Measurements from ENCODE around the gene LDLRAD4. TPM values are rescaled to one million over a fixed set of nuclear protein-coding genes. Genes with fewer than 3 reads are reported as not detected.

Gene LDLRAD4
- polyA plus RNA-seq, 3 donors from 2014 or later: 4.8 to 11.3 (median 9.6) TPM

- Mint-ChIP-seq H3K27me3 (ENCODE audit: low read depth in 3 of 3) (no peaks in the 10 kb centered on the region), H3K9me3 (no peaks in the 10 kb centered on the region), H3K4me1 (peaks cover 13 to 33% of the 10 kb centered on the region in 2 donors), H3K36me3 (peaks cover 3 to 4% (median 3%) of the 10 kb centered on the region in 3 donors), H3K4me3 (no peak overlapping the region), H3K27ac (no peak overlapping the region)
- DNase-seq: no peak
These were observed 346.0 kb downstream of the LDLRAD4 start for GRCh38 chr18:13564579-13564978.

GRCh38 chr18:13565228-13565627 is 346.7 kb downstream of the LDLRAD4 start:
- Mint-ChIP-seq H3K27me3 (ENCODE audit: low read depth in 3 of 3) (no peaks in the 10 kb centered on the region), H3K9me3 (no peaks in the 10 kb centered on the region), H3K36me3 (peaks cover 3 to 4% (median 3%) of the 10 kb centered on the region in 3 donors), H3K4me1 (peaks cover 13 to 33% of the 10 kb centered on the region in 2 donors), H3K4me3 (no peak overlapping the region), H3K27ac (no peak overlapping the region)
- DNase-seq: no peak

GRCh38 chr18:13566941-13567746 is 348.6 kb downstream of the LDLRAD4 start:
- no peak for DNase-seq
- Mint-ChIP-seq H3K27ac (peak overlapping the region in 5 of 6 donors; percentile 12 to 55 (median 34)), H3K9me3 (no peaks in the 10 kb centered on the region), H3K27me3 (ENCODE audit: low read depth in 3 of 3) (peaks cover 0 to 1% (median 0%) of the 10 kb centered on the region in 3 donors), H3K36me3 (no peaks in the 10 kb centered on the region), H3K4me1 (peaks cover 13 to 42% of the 10 kb centered on the region in 2 donors), H3K4me3 (peak overlapping the region in 2 of 5 donors; percentile 22 to 57)

DNA sequence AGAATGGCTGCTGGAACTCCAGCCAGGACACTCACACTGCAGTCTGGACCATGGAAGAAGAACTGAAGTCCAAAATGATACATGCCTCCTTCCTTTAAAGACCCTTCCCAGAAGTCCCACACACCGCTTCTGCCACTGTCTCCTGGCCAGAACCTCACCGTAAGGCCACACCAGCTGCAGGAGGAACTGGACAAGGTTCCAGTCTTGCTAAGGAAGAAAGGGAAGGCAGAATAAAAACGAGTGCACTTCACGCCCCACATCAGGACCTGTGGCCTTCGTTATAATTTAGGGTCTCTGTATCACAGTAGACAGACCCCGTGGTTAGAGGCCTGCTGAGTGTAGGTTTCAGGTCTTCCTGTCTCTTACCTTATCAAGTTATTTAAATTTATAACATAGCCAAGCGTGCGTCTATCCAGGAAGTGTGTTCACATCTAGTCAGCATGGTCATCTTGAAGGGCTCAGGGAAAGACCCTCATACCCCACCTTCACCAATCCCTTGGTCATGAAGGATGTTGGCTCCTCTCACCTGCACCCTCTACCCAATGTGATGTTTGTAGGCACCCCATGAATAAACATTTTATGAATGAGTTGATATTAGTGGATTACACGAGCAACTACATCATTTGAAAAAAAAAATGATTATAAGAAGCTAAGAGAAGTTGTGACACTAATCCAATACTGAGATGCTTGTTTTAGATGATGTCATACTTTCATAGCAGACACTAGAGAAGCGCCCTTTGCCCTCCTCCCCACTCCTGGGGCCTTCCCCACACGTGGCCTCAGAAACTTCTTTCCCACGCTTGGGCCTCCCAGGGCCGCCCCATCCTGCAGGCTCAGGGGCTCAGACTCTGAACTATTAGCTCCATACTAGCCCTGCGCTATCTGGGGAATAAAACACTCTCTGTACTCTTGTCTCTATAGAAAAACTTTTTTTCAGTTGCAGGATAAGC is 350.2 kb downstream of the LDLRAD4 start:
- Mint-ChIP-seq H3K9me3 (no peaks in the 10 kb centered on the region), H3K36me3 (peaks cover 0 to 3% (median 0%) of the 10 kb centered on the region in 3 donors), H3K4me1 (peaks cover 4 to 30% of the 10 kb centered on the region in 2 donors), H3K27ac (no peak overlapping the region), H3K4me3 (no peak overlapping the region), H3K27me3 (ENCODE audit: low read depth in 3 of 3) (peaks cover 0 to 1% (median 0%) of the 10 kb centered on the region in 3 donors)
- DNase-seq: no peak

DNA sequence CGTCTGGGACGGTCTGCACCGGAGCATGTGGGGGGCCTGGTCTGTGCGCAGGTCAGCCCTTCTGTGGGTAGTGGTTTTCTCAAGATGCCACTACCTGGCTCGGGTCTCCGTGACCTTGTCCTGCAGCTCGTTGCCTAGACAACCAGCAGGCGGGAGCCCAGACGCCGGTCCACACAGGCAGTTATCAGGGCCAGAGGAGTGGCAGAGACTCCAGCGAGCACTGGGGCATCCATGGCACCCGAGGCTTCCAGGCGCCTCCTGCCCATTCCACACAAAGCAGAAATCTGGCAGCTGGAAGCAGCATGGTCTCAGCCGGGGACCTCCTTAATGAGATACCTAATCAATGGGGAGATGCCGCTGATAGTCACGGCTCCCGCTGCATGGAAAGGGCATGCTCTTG is 351.7 kb downstream of the LDLRAD4 start:
- Mint-ChIP-seq H3K27ac (no peak overlapping the region), H3K4me3 (no peak overlapping the region), H3K9me3 (no peaks in the 10 kb centered on the region), H3K4me1 (peaks cover 4 to 26% of the 10 kb centered on the region in 2 donors), H3K27me3 (ENCODE audit: low read depth in 3 of 3) (peaks cover 0 to 1% (median 0%) of the 10 kb centered on the region in 3 donors), H3K36me3 (peaks cover 0 to 3% (median 0%) of the 10 kb centered on the region in 3 donors)
- no peak for DNase-seq

DNA sequence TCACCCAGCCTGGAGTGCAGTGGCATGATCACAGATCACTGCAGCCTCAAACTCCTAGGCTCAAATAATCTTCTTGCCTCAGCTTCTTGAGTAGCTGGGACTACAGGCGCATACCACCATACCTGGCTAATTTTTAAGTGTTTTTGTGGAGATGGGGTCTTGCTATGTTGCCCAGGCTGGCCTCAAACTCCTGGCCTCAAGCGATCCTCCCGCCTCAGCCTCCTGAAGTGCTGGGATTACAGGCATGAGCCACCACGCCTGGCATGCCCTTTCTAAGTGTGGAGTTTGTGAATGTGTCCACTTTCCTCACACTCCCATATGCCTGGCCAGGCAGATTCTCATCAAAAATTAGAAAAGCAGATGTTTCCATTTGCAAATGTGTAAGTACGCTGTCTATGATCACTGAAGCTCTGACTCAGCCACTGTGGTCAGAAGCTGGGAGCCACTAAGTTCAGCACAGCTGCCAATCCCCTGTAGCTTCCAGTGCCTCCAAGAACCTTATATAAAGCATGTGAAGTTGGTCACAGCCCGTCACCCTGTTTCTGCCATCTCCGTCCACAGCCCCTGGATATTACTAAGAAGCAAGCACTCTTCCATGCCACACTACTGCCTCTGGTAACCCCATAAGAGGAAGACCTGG is 352.4 kb downstream of the LDLRAD4 start:
- Mint-ChIP-seq H3K9me3 (no peaks in the 10 kb centered on the region), H3K36me3 (peaks cover 0 to 3% (median 0%) of the 10 kb centered on the region in 3 donors), H3K4me1 (peaks cover 6 to 26% of the 10 kb centered on the region in 2 donors), H3K27me3 (ENCODE audit: low read depth in 3 of 3) (peaks cover 0 to 1% (median 1%) of the 10 kb centered on the region in 3 donors), H3K27ac (no peak overlapping the region), H3K4me3 (no peak overlapping the region)
- DNase-seq: no peak

GRCh38 chr18:13572148-13572547 is 353.6 kb downstream of the LDLRAD4 start:
- H3K36me3 Mint-ChIP-seq: peaks cover 0 to 3% (median 0%) of the 10 kb centered on the region in 3 donors
- no peaks in the 10 kb centered on the region for H3K9me3 Mint-ChIP-seq
- no peak overlapping the region for H3K4me3 Mint-ChIP-seq
- H3K27ac Mint-ChIP-seq: no peak overlapping the region
- H3K4me1 Mint-ChIP-seq: peaks cover 11 to 28% of the 10 kb centered on the region in 2 donors
- DNase-seq: no peak
- peaks cover 0 to 3% (median 1%) of the 10 kb centered on the region in 3 donors for H3K27me3 Mint-ChIP-seq (ENCODE audit: low read depth in 3 of 3)

DNA sequence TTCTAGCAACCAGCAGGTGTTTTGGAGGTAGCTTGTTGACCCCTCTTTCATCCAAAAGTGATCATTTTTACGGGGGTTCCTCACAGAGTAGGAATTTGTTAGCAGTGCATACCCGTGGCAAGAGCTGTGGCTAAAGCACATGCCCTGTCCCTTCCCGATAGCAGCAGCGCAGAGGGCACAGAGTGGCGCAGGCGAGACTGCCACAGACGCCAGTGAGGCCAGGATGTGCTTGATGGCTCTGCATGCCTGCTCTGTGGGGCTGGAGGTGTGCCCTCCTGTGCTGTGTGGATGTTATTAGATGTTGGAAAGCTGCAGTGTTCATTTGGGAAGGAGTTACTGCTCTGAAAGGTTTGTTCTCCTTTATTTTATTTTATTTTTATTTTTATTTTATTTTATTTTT is 354.2 kb downstream of the LDLRAD4 start:
- peaks cover 16 to 34% of the 10 kb centered on the region in 2 donors for H3K4me1 Mint-ChIP-seq
- peaks cover 0 to 3% (median 0%) of the 10 kb centered on the region in 3 donors for H3K36me3 Mint-ChIP-seq
- H3K9me3 Mint-ChIP-seq: no peaks in the 10 kb centered on the region
- DNase-seq: no peak
- H3K27me3 Mint-ChIP-seq (ENCODE audit: low read depth in 3 of 3): peaks cover 0 to 3% (median 1%) of the 10 kb centered on the region in 3 donors
- no peak overlapping the region for H3K27ac Mint-ChIP-seq
- H3K4me3 Mint-ChIP-seq: no peak overlapping the region

DNA sequence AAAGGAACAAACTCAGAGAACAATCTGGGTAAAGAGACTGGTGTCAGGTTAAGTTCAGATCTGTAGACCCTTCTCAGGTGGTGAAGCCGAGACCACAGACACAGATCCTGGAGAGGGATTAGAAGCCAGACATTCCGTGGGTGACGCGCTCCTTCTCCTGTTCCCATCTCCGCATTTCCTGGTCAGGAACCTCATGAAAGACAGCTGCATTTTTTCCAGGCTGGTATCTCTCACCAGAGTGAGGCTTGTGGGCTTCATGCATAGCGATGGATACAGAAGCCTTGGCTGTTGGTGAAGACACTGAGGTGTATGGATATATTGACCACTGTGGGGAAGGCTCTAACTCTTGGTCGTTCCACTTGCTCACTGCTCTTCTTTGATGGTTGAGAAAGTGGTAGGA is 355.2 kb downstream of the LDLRAD4 start:
- H3K27me3 Mint-ChIP-seq (ENCODE audit: low read depth in 3 of 3): peaks cover 0 to 3% (median 3%) of the 10 kb centered on the region in 3 donors
- no peak for DNase-seq
- H3K36me3 Mint-ChIP-seq: peaks cover 0 to 3% (median 0%) of the 10 kb centered on the region in 3 donors
- H3K9me3 Mint-ChIP-seq: no peaks in the 10 kb centered on the region
- H3K27ac Mint-ChIP-seq: no peak overlapping the region
- peaks cover 20 to 41% of the 10 kb centered on the region in 2 donors for H3K4me1 Mint-ChIP-seq
- H3K4me3 Mint-ChIP-seq: no peak overlapping the region

DNA sequence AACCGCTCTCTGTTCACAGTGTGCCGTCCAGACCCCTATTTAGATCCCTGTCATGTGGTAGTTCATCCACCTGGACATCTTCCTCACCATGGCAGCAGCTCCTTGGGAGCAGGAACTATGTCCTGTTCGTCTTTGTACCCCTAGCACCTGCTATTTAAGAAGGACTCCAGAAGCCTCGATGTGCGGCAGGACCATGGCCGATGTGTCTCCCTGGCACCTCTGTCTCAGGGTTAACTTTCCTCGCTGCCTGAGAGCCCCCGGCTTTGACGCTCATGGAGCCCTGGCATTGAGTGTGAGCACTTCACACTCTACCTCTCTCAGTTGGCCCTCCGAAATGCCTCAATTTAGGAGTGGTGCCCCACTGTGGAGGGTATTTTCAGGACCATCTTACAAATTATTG is 355.8 kb downstream of the LDLRAD4 start:
- Mint-ChIP-seq H3K27me3 (ENCODE audit: low read depth in 3 of 3) (peaks cover 0 to 3% (median 3%) of the 10 kb centered on the region in 3 donors), H3K4me1 (peaks cover 20 to 36% of the 10 kb centered on the region in 2 donors), H3K4me3 (no peak overlapping the region), H3K27ac (no peak overlapping the region), H3K36me3 (peaks cover 0 to 3% (median 0%) of the 10 kb centered on the region in 3 donors), H3K9me3 (no peaks in the 10 kb centered on the region)
- no peak for DNase-seq

- H3K27me3 Mint-ChIP-seq (ENCODE audit: low read depth in 3 of 3): peaks cover 0 to 3% (median 3%) of the 10 kb centered on the region in 3 donors
- no peak for DNase-seq
- no peaks in the 10 kb centered on the region for H3K9me3 Mint-ChIP-seq
- peaks cover 21 to 39% of the 10 kb centered on the region in 2 donors for H3K4me1 Mint-ChIP-seq
- peaks cover 0 to 3% (median 0%) of the 10 kb centered on the region in 3 donors for H3K36me3 Mint-ChIP-seq
- H3K27ac Mint-ChIP-seq: no peak overlapping the region
- no peak overlapping the region for H3K4me3 Mint-ChIP-seq
These were observed 356.2 kb downstream of the LDLRAD4 start for GRCh38 chr18:13574761-13575160.

- H3K9me3 Mint-ChIP-seq: no peaks in the 10 kb centered on the region
- peaks cover 0 to 3% (median 1%) of the 10 kb centered on the region in 3 donors for H3K27me3 Mint-ChIP-seq (ENCODE audit: low read depth in 3 of 3)
- peaks cover 24 to 35% of the 10 kb centered on the region in 2 donors for H3K4me1 Mint-ChIP-seq
- H3K4me3 Mint-ChIP-seq: no peak overlapping the region
- no peak overlapping the region for H3K27ac Mint-ChIP-seq
- DNase-seq: no peak
- peaks cover 0 to 3% (median 0%) of the 10 kb centered on the region in 3 donors for H3K36me3 Mint-ChIP-seq
These were observed 358.0 kb downstream of the LDLRAD4 start for GRCh38 chr18:13576598-13576997.

DNA sequence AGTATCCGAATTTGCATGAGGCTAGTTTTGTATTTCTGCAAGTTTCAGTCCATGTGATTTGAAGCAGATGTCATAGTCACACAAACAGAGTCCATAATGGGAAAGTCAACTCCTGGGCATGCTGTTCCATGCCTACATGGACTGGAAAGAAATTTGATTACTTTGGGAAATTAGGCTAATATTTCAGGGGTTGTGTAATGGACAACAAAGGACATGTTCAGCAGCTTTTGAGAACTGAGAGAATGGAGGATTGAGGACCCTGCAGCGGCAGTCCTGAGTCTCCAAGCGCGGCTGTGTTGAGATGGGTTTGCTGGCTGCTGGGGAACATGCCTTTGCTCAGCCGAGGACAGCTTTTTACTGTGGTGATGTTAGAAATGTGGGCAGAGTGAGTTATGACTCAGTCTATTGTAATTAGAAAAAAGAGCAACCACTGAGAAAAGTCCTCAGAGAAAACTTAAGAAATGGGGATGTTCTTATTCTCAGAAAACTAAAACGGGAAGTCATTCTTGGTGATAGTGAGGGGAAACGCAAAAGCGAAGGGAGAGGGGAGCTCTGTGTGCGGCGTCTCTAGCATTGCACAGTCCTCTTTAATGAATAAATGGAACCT is 358.6 kb downstream of the LDLRAD4 start:
- Mint-ChIP-seq H3K36me3 (peaks cover 0 to 3% (median 0%) of the 10 kb centered on the region in 3 donors), H3K9me3 (no peaks in the 10 kb centered on the region), H3K27ac (peak overlapping the region in 2 of 6 donors; percentile 13 to 17), H3K4me3 (peak overlapping the region in 4 of 5 donors; percentile 31 to 75 (median 35)), H3K27me3 (ENCODE audit: low read depth in 3 of 3) (peaks cover 0 to 3% (median 1%) of the 10 kb centered on the region in 3 donors), H3K4me1 (peaks cover 24 to 35% of the 10 kb centered on the region in 2 donors)
- no peak for DNase-seq

Measured in immature natural killer cell (primary cell).